Ascending aorta (tissue), 2 donors: Measurements from ENCODE around the gene GCFC2. TPM values are rescaled to one million over a fixed set of nuclear protein-coding genes. Genes with fewer than 3 reads are reported as not detected.
"Not testable (repeated sequence)": the region's sequence is repeated elsewhere in the genome, so short reads cannot be mapped to it uniquely, and the experiment has no call there.

Experiments
- DNase-seq, 2 donors: peaks; one replicate each; pipeline ENCODE4 v3.0.0-alpha.2; 2019; ENCODE audit warnings: low spot score in 2 of 2
- H3K27ac ChIP-seq, 2 donors: fragments of 200-600 bp; sonication (generic); one replicate each; pipeline ENCODE4 v1.5.1; 2016 to 2017; ENCODE audit warnings: mild to moderate bottlenecking in 1 of 2
- H3K27me3 ChIP-seq: fragments of 200-600 bp; sonication (generic); one replicate; pipeline ENCODE4 v1.5.1; 2017
- H3K36me3 ChIP-seq, 2 donors: fragments of 200-600 bp; sonication (generic); one replicate each; pipeline ENCODE4 v1.5.1; 2016
- H3K4me1 ChIP-seq, 2 donors: fragments of 200-600 bp; sonication (generic); one replicate each; pipeline ENCODE4 v1.5.1; 2016 to 2017; ENCODE audit warnings: mild to moderate bottlenecking in 1 of 2
- H3K4me3 ChIP-seq, 2 donors: fragments of 200-600 bp; sonication (generic); one replicate each; pipeline ENCODE4 v1.5.1; 2016 to 2017; ENCODE audit warnings: mild to moderate bottlenecking in 1 of 2
- H3K9me3 ChIP-seq, 2 donors: fragments of 200-600 bp; sonication (generic); one replicate each; pipeline ENCODE4 v1.5.1; 2016
- intact Hi-C: fragments of 100-400 bp; cut with DNase I; formaldehyde crosslinking; loops from one replicate; pipeline ENCODE4 v1.15.1; 2023
- total RNA-seq: library from RNA; depleted of rRNA; stranded (reverse); fragments of >200 nt; gene quantifications from one replicate; pipeline ENCODE4 v1.1.0, GENCODE V29; 2016
- TF ChIP-seq, protein P1 (sequence below), 3 experiments: fragments of 200-600 bp in 2 of 3; fragments of 450-650 bp in 1 of 3; sonication (generic) in 2 of 3; IDR thresholded peaks; one replicate each; pipeline ENCODE4 v1.5.1; 2016 to 2019; ENCODE audit warnings: antibody characterized with exemption in 3 of 3, mild to moderate bottlenecking in 1 of 3, moderate library complexity in 1 of 3

The GCFC2 gene
- total RNA-seq, 1 donor from 2014 or later: 31.0 TPM

- DNase-seq: no peak
These were observed 30.3 kb downstream of the GCFC2 start for GRCh38 chr2:75680402-75680801.

GRCh38 chr2:75679556-75679955 lies 31.2 kb downstream of the GCFC2 start:
- intact Hi-C loops: no loop called here
- no peak for DNase-seq
- Histone ChIP-seq H3K36me3 (peaks cover 15 to 20% of the 10 kb centered on the region in 2 donors), H3K27ac (no peak overlapping the region), H3K27me3 (no peaks in the 10 kb centered on the region), H3K9me3 (no peaks in the 10 kb centered on the region), H3K4me1 (no peaks in the 10 kb centered on the region), H3K4me3 (no peak overlapping the region)
- TF ChIP-seq, protein P1, sequence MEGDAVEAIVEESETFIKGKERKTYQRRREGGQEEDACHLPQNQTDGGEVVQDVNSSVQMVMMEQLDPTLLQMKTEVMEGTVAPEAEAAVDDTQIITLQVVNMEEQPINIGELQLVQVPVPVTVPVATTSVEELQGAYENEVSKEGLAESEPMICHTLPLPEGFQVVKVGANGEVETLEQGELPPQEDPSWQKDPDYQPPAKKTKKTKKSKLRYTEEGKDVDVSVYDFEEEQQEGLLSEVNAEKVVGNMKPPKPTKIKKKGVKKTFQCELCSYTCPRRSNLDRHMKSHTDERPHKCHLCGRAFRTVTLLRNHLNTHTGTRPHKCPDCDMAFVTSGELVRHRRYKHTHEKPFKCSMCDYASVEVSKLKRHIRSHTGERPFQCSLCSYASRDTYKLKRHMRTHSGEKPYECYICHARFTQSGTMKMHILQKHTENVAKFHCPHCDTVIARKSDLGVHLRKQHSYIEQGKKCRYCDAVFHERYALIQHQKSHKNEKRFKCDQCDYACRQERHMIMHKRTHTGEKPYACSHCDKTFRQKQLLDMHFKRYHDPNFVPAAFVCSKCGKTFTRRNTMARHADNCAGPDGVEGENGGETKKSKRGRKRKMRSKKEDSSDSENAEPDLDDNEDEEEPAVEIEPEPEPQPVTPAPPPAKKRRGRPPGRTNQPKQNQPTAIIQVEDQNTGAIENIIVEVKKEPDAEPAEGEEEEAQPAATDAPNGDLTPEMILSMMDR (IDR thresholded peaks at IDR 0.05): no peak

More at GRCh38 chr2:75680402-75680801, 30.3 kb downstream of the GCFC2 start:
- no peak overlapping the region for H3K27ac ChIP-seq
- TF ChIP-seq, protein P1 (IDR thresholded peaks at IDR 0.05): no peak
- no peaks in the 10 kb centered on the region for H3K9me3 ChIP-seq
- peaks cover 15 to 22% of the 10 kb centered on the region in 2 donors for H3K36me3 ChIP-seq
- no peaks in the 10 kb centered on the region for H3K4me1 ChIP-seq
- H3K4me3 ChIP-seq: no peak overlapping the region
- intact Hi-C loops: no loop called here
- no peaks in the 10 kb centered on the region for H3K27me3 ChIP-seq

- Histone ChIP-seq H3K27ac (no peak overlapping the region), H3K36me3 (peaks cover 10 to 17% of the 10 kb centered on the region in 2 donors), H3K27me3 (no peaks in the 10 kb centered on the region), H3K9me3 (no peaks in the 10 kb centered on the region), H3K4me3 (no peak overlapping the region), H3K4me1 (no peaks in the 10 kb centered on the region)
- DNase-seq: no peak
- intact Hi-C loops: loop anchor here (2.0 kb wide), 1 partner anchor 36 kb away; no protein-coding TSS in a partner anchor
- TF ChIP-seq, protein P1 (IDR thresholded peaks at IDR 0.05): no peak
These were observed 34.3 kb downstream of the GCFC2 start for GRCh38 chr2:75676464-75676863.

DNA sequence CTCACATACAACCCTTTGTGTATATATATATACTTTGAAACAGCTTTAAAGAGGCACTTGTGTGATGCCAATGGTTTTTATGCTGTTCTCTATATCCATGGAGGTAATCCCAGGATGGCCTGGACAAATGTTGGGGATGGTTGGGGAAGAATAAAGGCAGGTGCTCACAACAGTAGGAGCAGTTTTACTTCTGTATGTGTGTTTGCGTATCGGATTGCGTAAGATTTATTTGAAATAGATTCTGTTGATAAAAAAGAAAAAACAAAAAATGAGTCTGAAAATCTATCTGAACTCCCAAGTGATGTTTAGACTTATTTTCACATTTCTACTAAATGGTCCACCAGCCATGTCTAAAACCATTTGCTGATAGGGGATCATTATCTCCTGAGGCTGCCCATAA lies 34.8 kb downstream of the GCFC2 start:
- Histone ChIP-seq H3K27me3 (no peaks in the 10 kb centered on the region), H3K4me1 (no peaks in the 10 kb centered on the region), H3K9me3 (no peaks in the 10 kb centered on the region), H3K27ac (no peak overlapping the region), H3K4me3 (no peak overlapping the region), H3K36me3 (peaks cover 12% of the 10 kb centered on the region in 2 donors)
- intact Hi-C loops: loop anchor here (2.0 kb wide), 1 partner anchor 35 kb away; no protein-coding TSS in a partner anchor
- DNase-seq: no peak
- TF ChIP-seq, protein P1 (IDR thresholded peaks at IDR 0.05): no peak

- H3K36me3 ChIP-seq: peaks cover 8 to 17% of the 10 kb centered on the region in 2 donors
- DNase-seq, H3K9me3 ChIP-seq, H3K4me1 ChIP-seq, intact Hi-C loops, H3K27ac ChIP-seq, H3K27me3 ChIP-seq, H3K4me3 ChIP-seq: not testable (repeated sequence)
These were observed 35.3 kb downstream of the GCFC2 start for GRCh38 chr2:75675423-75675822.

- intact Hi-C loops: no loop called here
- no peak overlapping the region for H3K4me3 ChIP-seq
- TF ChIP-seq, protein P1 (IDR thresholded peaks at IDR 0.05): no peak
- no peaks in the 10 kb centered on the region for H3K4me1 ChIP-seq
- no peaks in the 10 kb centered on the region for H3K9me3 ChIP-seq
- H3K36me3 ChIP-seq: peaks cover 28 to 51% of the 10 kb centered on the region in 2 donors
- H3K27ac ChIP-seq: no peak overlapping the region
- no peak for DNase-seq
- no peaks in the 10 kb centered on the region for H3K27me3 ChIP-seq
These were observed 42.8 kb downstream of the GCFC2 start for GRCh38 chr2:75667884-75668283.
